ENCODE results near the gene HK1. TPM values are rescaled to one million over a fixed set of nuclear protein-coding genes. Genes with fewer than 3 reads are reported as not detected.

The HK1 gene
- total RNA-seq, 1 experiment from 2014 or later, result 98.8 TPM

- Histone ChIP-seq H4K8ac (replicated peaks; ENCODE audit: insufficient read length, low read depth, low read length) (no peak overlapping the region), H4K5ac (ENCODE audit: insufficient read length, low read depth, low read length) (no peak overlapping the region), H4K91ac (ENCODE audit: insufficient read length, low read depth, low read length) (no peak overlapping the region), H2BK20ac (ENCODE audit: low read depth, low read length, poor library complexity, severe bottlenecking) (no peak overlapping the region), H4K20me1 (ENCODE audit: control insufficient read depth, insufficient read depth, insufficient read length) (no peaks in the 10 kb centered on the region), H3K4me1 (ENCODE audit: insufficient read depth, low read length) (no peaks in the 10 kb centered on the region), H3K23me2 (ENCODE audit: insufficient read length, low read depth, low read length, poor library complexity, severe bottlenecking) (no peaks in the 10 kb centered on the region), H3T11ph (ENCODE audit: low read length) (no peak overlapping the region), H2BK5ac (ENCODE audit: insufficient read length, low read length) (no peak overlapping the region), H3K18ac (ENCODE audit: insufficient read length, low read depth, low read length) (no peak overlapping the region), H2AFZ (ENCODE audit: low read length) (no peak overlapping the region), H3K9me3 (ENCODE audit: control insufficient read depth, low read depth, low read length) (no peaks in the 10 kb centered on the region), H2BK120ac (ENCODE audit: low read depth, low read length, poor library complexity, severe bottlenecking) (no peak overlapping the region), H3K14ac (ENCODE audit: insufficient read depth, low read length) (no peak overlapping the region), H3K4me2 (ENCODE audit: insufficient read depth, insufficient read length, low read length) (no peak overlapping the region), H3K4ac (ENCODE audit: low read depth, low read length) (no peak overlapping the region), H3K27ac (ENCODE audit: insufficient read length, low read depth, low read length) (no peak overlapping the region), H2BK12ac (ENCODE audit: insufficient read length, low read depth, low read length) (no peak overlapping the region), H3K27me3 (ENCODE audit: insufficient read depth, low read length) (no peaks in the 10 kb centered on the region; the same call in 1 of the 2 replicates), H3K56ac (ENCODE audit: insufficient read length, low read depth, low read length) (no peak overlapping the region), H2BK15ac (ENCODE audit: low read depth, low read length) (no peak overlapping the region), H3K23ac (ENCODE audit: insufficient read length, low read depth, low read length) (no peak overlapping the region), H3K9ac (ENCODE audit: extremely low read depth, insufficient read length, low read length) (no peak overlapping the region), H2AK5ac (ENCODE audit: insufficient read length, low read length) (no peak overlapping the region), H3K79me1 (ENCODE audit: insufficient read depth, low read depth, low read length, poor library complexity, severe bottlenecking) (no peaks in the 10 kb centered on the region), H3K79me2 (ENCODE audit: insufficient read depth, low read length) (no peaks in the 10 kb centered on the region)
- H3K36me3 Mint-ChIP-seq (ENCODE audit: insufficient read depth in 1 of 3, low read depth in 3 of 3), result no peaks in the 10 kb centered on the region
- peaks cover 0 to 3% of the 10 kb centered on the region in 2 experiments; a peak in 2 of 5 replicates for H3K9me3 Mint-ChIP-seq
- no peak for DNase-seq
- H3K27me3 Mint-ChIP-seq (ENCODE audit: low read depth), result peaks cover 81% of the 10 kb centered on the region
- TF ChIP-seq, protein P1, sequence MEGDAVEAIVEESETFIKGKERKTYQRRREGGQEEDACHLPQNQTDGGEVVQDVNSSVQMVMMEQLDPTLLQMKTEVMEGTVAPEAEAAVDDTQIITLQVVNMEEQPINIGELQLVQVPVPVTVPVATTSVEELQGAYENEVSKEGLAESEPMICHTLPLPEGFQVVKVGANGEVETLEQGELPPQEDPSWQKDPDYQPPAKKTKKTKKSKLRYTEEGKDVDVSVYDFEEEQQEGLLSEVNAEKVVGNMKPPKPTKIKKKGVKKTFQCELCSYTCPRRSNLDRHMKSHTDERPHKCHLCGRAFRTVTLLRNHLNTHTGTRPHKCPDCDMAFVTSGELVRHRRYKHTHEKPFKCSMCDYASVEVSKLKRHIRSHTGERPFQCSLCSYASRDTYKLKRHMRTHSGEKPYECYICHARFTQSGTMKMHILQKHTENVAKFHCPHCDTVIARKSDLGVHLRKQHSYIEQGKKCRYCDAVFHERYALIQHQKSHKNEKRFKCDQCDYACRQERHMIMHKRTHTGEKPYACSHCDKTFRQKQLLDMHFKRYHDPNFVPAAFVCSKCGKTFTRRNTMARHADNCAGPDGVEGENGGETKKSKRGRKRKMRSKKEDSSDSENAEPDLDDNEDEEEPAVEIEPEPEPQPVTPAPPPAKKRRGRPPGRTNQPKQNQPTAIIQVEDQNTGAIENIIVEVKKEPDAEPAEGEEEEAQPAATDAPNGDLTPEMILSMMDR (conservative IDR thresholded peaks at IDR 0.05), result no peak
- H3K27ac Mint-ChIP-seq, result no peak overlapping the region
- peaks cover 8 to 12% of the 10 kb centered on the region in 2 experiments for H3K4me1 Mint-ChIP-seq
- H3K4me3 Mint-ChIP-seq, result no peak overlapping the region
These were observed 167.9 kb downstream of the HK1 start for GRCh38 chr10:69446229-69446628.

Data from H9 (cell line).